Lung microvascular endothelial cell (primary cell): ENCODE measurements around the gene FEZ2. TPM values are rescaled to one million over a fixed set of nuclear protein-coding genes. Genes with fewer than 3 reads are reported as not detected.
"Not testable (repeated sequence)": the region's sequence is repeated elsewhere in the genome, so short reads cannot be mapped to it uniquely, and the experiment has no call there.

ENCODE experiments used
- DNase-seq, 2 donors: peaks; one replicate each; pipeline versions ENCODE4 v3.0.0 to v3.0.0-alpha.2; 2010; ENCODE audit warnings: low read depth in 2 of 2
- total RNA-seq: library from RNA; depleted of rRNA; stranded (reverse); fragments of >200 nt; gene quantifications from 2 replicates; pipeline ENCODE4 v1.2.1, GENCODE V29; 2014

Gene FEZ2
- total RNA-seq: 52.1 and 54.2 TPM in 2 replicates

- DNase-seq: peak; percentile 72 to 80
Measured at GRCh38 chr2:36597532-36598377, at the start of gene FEZ2. TSS of gene FEZ2 (minus strand) at chr2:36598168. CDS start at chr2:36598142, 26 bp downstream.

DNA sequence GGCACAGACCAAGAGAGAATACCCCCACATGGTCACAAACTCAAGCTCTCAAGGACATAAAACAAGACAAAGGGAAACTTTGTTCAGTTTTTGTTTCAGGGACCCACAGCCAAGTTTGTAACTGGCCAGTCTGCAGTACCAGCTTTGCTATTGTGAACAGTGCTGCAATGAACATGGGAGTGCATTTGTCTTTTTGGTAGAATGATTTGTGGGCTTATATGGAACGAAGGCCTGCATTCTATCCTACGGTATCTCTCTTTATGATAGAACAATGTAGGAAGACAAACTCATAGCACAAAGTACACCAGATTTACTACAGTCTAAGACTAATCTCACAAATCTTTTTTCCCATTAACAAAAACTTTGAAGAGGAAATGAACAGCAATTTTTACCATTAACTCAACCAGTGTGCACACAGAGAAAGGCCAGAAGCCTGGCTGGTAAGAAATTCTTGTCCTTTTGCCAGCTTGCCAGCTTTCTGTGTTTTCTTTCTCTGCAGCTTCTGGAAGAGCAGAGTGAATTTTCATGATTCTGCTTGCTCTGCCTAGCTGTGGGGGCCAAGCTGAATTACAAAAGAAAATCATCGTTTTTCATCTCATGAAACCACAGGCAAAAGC lies 37.1 kb upstream of the FEZ2 start:
- DNase-seq: no peak

DNA sequence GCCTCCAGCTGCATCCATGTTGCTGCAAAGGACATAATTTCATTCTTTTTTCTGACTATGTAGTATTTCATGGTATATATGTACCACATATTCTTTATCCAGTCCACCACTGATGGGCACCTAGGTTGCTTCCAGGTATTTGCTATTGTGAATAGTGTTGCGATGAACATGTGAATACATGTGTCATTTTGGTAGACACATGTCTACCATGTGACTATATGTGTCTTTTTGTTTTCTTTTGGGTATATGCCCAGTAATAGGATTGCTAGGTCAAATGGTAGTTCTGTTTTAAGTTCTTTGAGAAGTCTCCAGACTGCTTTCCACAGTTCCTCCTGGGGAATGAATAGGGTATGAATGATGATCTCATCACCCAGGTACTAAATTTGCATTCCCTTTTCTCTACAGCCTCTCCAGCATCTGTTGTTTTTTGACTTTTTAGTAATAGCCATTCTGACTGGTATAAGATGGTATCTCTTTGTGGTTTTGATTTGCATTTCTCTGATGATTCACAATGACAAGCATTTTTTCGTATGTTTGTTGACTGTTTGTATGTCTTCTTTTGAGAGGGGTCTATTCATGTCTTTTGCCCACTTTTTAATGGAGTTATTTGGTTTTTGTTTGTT lies 35.6 kb upstream of the FEZ2 start:
- no peak for DNase-seq

DNA sequence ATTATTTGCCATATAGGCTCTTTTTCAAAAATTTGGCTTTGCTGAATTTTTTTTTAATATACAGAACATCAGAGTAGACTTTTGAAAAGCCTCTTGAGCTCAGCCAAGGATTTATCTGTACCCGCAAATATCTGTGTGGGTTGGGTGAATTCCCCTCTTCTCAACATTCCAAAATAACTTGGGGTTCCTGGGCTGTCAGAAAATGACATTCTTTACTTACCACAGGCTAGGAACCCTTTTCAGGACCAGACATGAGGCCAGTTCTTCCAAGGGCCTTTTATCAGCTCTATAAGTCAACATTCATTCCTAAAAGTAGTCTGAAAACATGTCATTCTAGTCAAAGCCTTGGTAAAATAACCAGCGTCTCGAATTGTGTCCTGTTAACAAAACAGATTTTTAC lies 28.8 kb upstream of the FEZ2 start:
- no peak for DNase-seq

DNA sequence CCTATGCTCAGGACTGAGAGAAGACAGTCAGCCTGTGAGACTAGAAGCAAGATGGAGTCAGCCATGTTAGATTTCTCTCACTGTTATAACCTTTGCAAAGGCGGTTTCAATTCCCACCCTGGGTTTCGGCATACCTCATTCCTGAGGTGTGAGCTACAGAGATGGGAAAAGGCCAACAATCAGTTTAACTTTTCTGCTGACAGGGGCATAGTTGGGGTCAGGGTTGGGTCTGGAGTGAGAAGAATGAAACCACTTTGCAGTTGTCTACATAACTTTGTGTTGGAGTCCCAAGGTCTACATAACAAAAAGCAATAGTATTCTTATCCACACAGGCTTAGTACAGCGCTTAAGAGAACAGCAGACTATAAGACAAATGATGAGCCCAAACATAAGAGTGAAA lies 28.1 kb upstream of the FEZ2 start:
- no peak for DNase-seq

DNA sequence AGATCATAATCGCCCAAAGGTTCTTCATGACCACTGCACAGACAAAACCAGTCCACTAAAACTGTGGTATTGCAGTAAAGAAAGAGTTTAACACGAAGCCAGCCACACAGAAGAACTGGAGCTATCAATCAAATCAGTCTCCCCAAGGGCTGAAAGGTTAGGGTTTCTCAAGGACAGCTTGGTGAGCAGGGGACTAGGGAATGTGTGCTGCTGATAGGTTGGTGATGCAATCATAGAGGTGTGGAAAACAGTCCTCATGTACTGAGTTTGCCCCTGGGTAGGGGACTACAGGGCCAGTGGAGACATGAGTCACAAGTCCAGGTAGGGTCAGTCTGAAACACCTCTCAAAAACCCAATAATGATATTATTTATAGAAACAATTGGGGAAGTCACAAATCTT lies 27.3 kb upstream of the FEZ2 start:
- no peak for DNase-seq

GRCh38 chr2:36620321-36620720 lies 22.4 kb upstream of the FEZ2 start:
- no peak for DNase-seq

- peak; percentile 78 for DNase-seq
Measured at GRCh38 chr2:36618381-36618780, 20.4 kb upstream of the FEZ2 start.

GRCh38 chr2:36616947-36617346 lies 19.0 kb upstream of the FEZ2 start:
- no peak for DNase-seq

- no peak for DNase-seq
Measured at GRCh38 chr2:36615222-36615621, 17.3 kb upstream of the FEZ2 start.

GRCh38 chr2:36613801-36614200 lies 15.8 kb upstream of the FEZ2 start:
- no peak for DNase-seq

GRCh38 chr2:36611316-36611990 lies 13.5 kb upstream of the FEZ2 start:
- no peak for DNase-seq

GRCh38 chr2:36609507-36609906 lies 11.5 kb upstream of the FEZ2 start:
- no peak for DNase-seq

DNA sequence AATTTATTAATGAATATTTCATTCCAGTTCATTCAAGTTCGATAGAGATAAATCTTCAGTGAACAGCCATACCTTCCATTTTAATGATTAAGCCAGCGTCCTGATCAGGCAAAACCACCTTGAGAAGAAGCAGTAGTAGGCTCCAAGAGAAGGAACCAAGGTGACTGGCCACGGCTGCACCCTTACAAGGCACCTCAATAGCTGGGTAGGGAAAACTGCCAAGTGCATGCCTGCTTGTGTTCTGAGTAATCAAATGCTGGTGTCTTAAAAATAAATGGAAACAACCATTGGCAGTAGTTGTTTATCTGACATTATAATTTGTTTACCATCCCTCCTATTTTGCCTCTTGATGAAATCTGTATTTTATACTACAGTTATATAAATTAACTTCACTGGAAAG lies 10.0 kb upstream of the FEZ2 start:
- DNase-seq: no peak

- DNase-seq: no peak
Measured at GRCh38 chr2:36606925-36607324, 9.0 kb upstream of the FEZ2 start.

- DNase-seq: no peak
Measured at GRCh38 chr2:36605273-36605672, 7.3 kb upstream of the FEZ2 start.

GRCh38 chr2:36603629-36604028 lies 5.7 kb upstream of the FEZ2 start:
- not testable (repeated sequence) for DNase-seq

- no peak for DNase-seq
Measured at GRCh38 chr2:36597003-36597531, 901 bp downstream of the FEZ2 start.

DNA sequence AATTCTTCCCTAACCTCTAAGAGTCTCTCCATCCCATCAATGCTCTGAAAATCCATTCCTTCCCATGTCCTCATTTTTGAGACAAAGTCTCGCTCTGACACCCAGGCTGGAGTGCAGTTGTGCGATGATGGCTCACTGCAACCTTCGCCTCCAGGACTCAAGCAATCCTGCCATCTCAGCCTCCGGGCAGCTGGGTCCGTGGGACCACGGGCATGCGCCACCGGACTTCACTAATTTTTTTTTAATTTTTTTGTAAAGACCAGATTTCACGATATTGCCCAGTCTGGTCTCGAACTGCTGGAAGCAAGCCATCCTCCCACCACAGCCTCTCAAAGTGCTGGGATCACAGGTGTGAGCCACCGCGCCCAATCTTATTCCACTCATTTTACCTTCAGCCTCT lies 1.6 kb downstream of the FEZ2 start:
- no peak for DNase-seq

GRCh38 chr2:36594849-36595248 lies 3.1 kb downstream of the FEZ2 start:
- DNase-seq: no peak

DNA sequence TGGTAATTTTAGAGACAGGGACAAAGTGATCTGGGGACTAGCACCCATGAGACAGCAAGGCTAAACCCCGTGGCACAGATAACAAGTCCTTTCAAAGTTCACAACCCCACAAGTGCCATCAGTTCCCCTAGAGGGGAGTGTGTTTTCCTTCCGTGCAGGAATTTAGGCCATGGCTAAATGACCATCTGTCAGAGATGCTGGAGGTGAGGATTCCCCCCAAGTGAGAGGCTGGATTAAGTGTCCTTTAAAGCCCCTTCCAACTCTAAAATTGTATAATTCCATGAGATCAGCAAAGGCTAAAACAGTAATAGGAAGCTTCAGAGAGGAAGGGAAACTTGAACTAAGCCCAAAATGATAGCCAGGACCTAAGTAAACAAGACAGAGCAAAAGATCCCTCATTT lies 8.7 kb downstream of the FEZ2 start:
- peak in 1 of 2 donors; percentile 38 for DNase-seq

DNA sequence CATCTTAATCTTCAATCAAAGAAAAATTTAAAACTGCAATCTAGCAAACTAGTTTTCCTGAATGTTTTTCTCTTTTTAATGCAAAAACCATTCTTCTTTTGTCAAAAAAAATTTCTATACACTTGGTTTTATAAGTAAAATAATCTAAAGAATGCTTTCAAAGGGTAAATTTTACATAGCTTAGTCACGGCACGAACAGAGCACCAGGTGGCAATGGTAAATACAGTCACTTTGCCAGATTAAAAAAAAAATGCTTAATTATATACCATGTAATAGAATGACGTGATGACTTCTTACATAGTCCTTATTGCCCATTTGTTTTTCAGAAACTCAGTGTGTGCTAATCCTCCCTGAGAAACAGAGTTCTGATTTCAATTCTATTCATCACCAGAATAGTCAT lies 10.4 kb downstream of the FEZ2 start:
- DNase-seq: no peak
